ENCODE results near the gene KIRREL1. TPM values are rescaled to one million over a fixed set of nuclear protein-coding genes. Genes with fewer than 3 reads are reported as not detected.

KIRREL1 gene
- total RNA-seq, 1 donor from 2014 or later, result 66.8 TPM

DNA sequence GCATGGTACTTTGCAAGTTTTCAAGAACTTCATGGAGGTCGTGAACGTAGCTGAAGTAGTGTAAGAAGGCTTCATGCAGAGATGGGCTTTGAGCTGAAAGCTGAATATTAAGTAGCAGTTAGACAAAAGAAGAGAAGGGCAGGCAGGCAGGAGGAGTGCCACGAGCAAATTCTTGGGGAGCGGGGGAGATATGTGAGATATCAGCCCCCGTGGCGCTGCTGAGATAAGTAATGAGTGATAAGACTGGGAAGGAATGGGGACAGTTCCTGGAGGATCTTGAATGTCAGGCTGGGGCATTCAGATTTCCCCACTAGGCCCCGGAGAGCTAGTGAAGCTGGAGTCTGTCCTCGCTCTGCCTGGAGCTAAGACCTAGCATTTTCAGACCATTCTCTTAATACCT lies 27.9 kb upstream of the KIRREL1 start:
- H3K4me3 Mint-ChIP-seq (ENCODE audit: unreplicated experiment), result no peak overlapping the region
- no peak overlapping the region for H3K27ac Mint-ChIP-seq (ENCODE audit: unreplicated experiment)
- no peaks in the 10 kb centered on the region for H3K36me3 Mint-ChIP-seq (ENCODE audit: low read depth, unreplicated experiment)
- no peaks in the 10 kb centered on the region for H3K4me1 Mint-ChIP-seq (ENCODE audit: unreplicated experiment)
- no peak for DNase-seq (ENCODE audit: low spot score)
- TF ChIP-seq CTCF (IDR thresholded peaks at IDR 0.05; ENCODE audit: unreplicated experiment), result no peak
- no peaks in the 10 kb centered on the region for H3K27me3 Mint-ChIP-seq (ENCODE audit: unreplicated experiment)
- no peaks in the 10 kb centered on the region for H3K9me3 Mint-ChIP-seq (ENCODE audit: unreplicated experiment)

GRCh38 chr1:157966031-157966537 lies 27.4 kb upstream of the KIRREL1 start:
- Mint-ChIP-seq H3K9me3 (ENCODE audit: unreplicated experiment) (no peaks in the 10 kb centered on the region), H3K36me3 (ENCODE audit: low read depth, unreplicated experiment) (no peaks in the 10 kb centered on the region), H3K4me1 (ENCODE audit: unreplicated experiment) (no peaks in the 10 kb centered on the region), H3K27me3 (ENCODE audit: unreplicated experiment) (no peaks in the 10 kb centered on the region), H3K4me3 (ENCODE audit: unreplicated experiment) (no peak overlapping the region), H3K27ac (ENCODE audit: unreplicated experiment) (no peak overlapping the region)
- no peak for DNase-seq (ENCODE audit: low spot score)
- no peak for TF ChIP-seq CTCF (IDR thresholded peaks at IDR 0.05; ENCODE audit: unreplicated experiment)

DNA sequence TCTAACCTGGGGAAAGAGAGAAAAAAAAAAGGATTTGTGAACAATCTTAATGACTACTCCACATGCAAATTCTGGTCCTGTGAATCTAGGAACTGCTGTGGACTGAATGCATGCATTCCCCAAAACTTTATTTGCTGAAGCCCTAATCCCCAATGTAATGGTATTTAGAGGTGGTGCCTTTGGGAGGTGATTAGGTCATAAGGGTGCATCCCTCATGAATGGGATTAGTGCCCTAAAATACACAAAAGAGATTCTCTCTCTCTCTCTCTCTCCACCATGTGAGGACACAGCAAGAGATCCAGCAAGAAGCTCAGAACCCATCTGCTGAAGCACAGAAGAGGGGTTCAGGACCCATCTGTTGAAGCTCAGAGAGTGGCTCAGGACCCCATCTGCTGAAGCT lies 26.2 kb upstream of the KIRREL1 start:
- no peaks in the 10 kb centered on the region for H3K4me1 Mint-ChIP-seq (ENCODE audit: unreplicated experiment)
- no peak for TF ChIP-seq CTCF (IDR thresholded peaks at IDR 0.05; ENCODE audit: unreplicated experiment)
- H3K36me3 Mint-ChIP-seq (ENCODE audit: low read depth, unreplicated experiment), result peaks cover 1% of the 10 kb centered on the region
- H3K27ac Mint-ChIP-seq (ENCODE audit: unreplicated experiment), result no peak overlapping the region
- no peak for DNase-seq (ENCODE audit: low spot score)
- H3K4me3 Mint-ChIP-seq (ENCODE audit: unreplicated experiment), result no peak overlapping the region
- H3K9me3 Mint-ChIP-seq (ENCODE audit: unreplicated experiment), result peaks cover 2% of the 10 kb centered on the region
- H3K27me3 Mint-ChIP-seq (ENCODE audit: unreplicated experiment), result no peaks in the 10 kb centered on the region

DNA sequence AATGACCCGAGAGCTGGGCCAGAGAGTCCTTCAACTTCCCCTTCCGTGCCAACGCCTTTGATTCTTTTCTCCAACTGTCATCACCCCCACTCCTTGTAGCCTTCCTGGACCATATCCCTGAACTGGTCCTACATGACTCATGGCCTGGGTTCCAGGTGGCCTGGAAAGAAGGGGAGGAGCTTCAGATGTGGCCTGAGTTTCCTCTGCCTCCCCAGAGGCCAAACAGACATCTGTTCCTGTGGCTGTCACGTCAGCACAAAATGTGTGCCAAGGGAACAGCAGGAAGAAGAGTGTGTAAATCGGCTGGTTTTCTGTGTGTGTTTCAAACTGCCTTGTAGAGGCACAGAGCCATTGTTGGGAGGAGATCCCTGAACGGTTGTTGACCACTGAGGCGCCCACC lies 24.9 kb upstream of the KIRREL1 start:
- DNase-seq (ENCODE audit: low spot score), result no peak
- peaks cover 6% of the 10 kb centered on the region for H3K9me3 Mint-ChIP-seq (ENCODE audit: unreplicated experiment)
- H3K27me3 Mint-ChIP-seq (ENCODE audit: unreplicated experiment), result no peaks in the 10 kb centered on the region
- peaks cover 3% of the 10 kb centered on the region for H3K4me1 Mint-ChIP-seq (ENCODE audit: unreplicated experiment)
- no peak overlapping the region for H3K27ac Mint-ChIP-seq (ENCODE audit: unreplicated experiment)
- H3K36me3 Mint-ChIP-seq (ENCODE audit: low read depth, unreplicated experiment), result peaks cover 8% of the 10 kb centered on the region
- no peak overlapping the region for H3K4me3 Mint-ChIP-seq (ENCODE audit: unreplicated experiment)
- TF ChIP-seq CTCF (IDR thresholded peaks at IDR 0.05; ENCODE audit: unreplicated experiment), result no peak

- H3K36me3 Mint-ChIP-seq (ENCODE audit: low read depth, unreplicated experiment), result peaks cover 11% of the 10 kb centered on the region
- DNase-seq (ENCODE audit: low spot score), result no peak
- no peak for TF ChIP-seq CTCF (IDR thresholded peaks at IDR 0.05; ENCODE audit: unreplicated experiment)
- H3K4me1 Mint-ChIP-seq (ENCODE audit: unreplicated experiment), result peaks cover 7% of the 10 kb centered on the region
- no peak overlapping the region for H3K27ac Mint-ChIP-seq (ENCODE audit: unreplicated experiment)
- no peak overlapping the region for H3K4me3 Mint-ChIP-seq (ENCODE audit: unreplicated experiment)
- H3K27me3 Mint-ChIP-seq (ENCODE audit: unreplicated experiment), result peaks cover under 1% of the 10 kb centered on the region
- peaks cover 6% of the 10 kb centered on the region for H3K9me3 Mint-ChIP-seq (ENCODE audit: unreplicated experiment)
Measured at GRCh38 chr1:157968946-157969345, 24.5 kb upstream of the KIRREL1 start.
